Fibroblast of lung (primary cell): ENCODE results near the gene EFNA5.

Experiments
- EZH2 ChIP-seq: IDR thresholded peaks from 2 replicates; pipeline ENCODE4 v1.5.1; 2012; ENCODE audit warnings: low read length, control low read depth, mild to moderate bottlenecking; ENCODE audit errors: missing control alignments
- TF ChIP-seq, protein P1 (sequence below), 2 donors: IDR thresholded peaks in 1 of 2; conservative IDR thresholded peaks in 1 of 2; 1 replicate in 1 of 2; 2 replicates in 1 of 2; pipeline ENCODE4 v1.5.1; 2011 to 2012; ENCODE audit warnings: low read length in 2 of 2, control low read depth in 1 of 2, inconsistent platforms in 1 of 2, low read depth in 1 of 2, mild to moderate bottlenecking in 1 of 2

GRCh38 chr5:107329850-107330249, 340.9 kb downstream of the EFNA5 start:
- TF ChIP-seq, protein P1, sequence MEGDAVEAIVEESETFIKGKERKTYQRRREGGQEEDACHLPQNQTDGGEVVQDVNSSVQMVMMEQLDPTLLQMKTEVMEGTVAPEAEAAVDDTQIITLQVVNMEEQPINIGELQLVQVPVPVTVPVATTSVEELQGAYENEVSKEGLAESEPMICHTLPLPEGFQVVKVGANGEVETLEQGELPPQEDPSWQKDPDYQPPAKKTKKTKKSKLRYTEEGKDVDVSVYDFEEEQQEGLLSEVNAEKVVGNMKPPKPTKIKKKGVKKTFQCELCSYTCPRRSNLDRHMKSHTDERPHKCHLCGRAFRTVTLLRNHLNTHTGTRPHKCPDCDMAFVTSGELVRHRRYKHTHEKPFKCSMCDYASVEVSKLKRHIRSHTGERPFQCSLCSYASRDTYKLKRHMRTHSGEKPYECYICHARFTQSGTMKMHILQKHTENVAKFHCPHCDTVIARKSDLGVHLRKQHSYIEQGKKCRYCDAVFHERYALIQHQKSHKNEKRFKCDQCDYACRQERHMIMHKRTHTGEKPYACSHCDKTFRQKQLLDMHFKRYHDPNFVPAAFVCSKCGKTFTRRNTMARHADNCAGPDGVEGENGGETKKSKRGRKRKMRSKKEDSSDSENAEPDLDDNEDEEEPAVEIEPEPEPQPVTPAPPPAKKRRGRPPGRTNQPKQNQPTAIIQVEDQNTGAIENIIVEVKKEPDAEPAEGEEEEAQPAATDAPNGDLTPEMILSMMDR (conservative IDR thresholded peaks at IDR 0.05 in 1 of 2, IDR thresholded peaks at IDR 0.05 in 1 of 2; ENCODE audit: low read depth in 1 of 2, low read length in 2 of 2) = no peak
- no peak for TF ChIP-seq EZH2
